ENCODE measurements around the gene KIF15.
"Not testable (repeated sequence)": the region's sequence is repeated elsewhere in the genome, so short reads cannot be mapped to it uniquely, and the experiment has no call there.

The KIF15 gene

DNA sequence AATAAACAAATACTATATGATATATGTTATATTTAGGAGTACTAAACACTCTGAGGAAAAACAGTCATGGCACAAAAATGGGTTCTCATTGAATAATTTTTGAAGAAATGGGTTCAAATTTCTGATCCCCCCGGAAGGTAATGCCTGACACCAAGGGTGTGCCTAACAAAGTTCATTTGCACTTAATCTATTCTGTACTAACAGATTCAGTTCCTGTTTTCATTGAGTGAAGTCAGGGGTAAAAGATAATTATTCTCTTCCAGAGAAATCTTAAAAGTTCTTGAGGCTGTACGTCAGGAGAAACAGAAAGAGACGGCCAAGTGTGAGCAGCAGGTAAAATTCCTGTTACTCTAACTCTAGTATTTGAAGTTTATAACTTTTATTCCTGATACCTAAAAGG lies 65.6 kb downstream of the KIF15 start:
- no peak for DNase-seq (ENCODE audit: low read depth in 2 of 2)

DNA sequence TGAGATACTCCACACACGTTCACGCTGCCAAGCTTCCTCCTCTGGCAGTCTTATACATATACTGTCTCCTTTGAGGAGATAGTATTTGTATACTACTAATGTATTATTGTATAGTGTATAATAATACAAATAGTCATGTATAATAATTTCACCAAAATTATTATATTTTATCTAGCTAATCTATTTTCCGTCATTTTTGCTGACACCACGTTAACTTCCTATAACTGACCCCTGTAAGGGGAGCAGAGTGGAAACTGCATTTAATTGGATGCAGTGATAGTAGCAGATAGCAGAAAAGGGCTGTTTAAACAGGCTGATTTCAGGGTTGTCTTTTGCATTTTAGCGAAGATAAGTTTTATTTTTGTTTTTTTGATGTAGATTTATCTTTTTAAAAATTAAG lies 69.6 kb downstream of the KIF15 start:
- no peak for DNase-seq (ENCODE audit: low read depth in 2 of 2)

DNA sequence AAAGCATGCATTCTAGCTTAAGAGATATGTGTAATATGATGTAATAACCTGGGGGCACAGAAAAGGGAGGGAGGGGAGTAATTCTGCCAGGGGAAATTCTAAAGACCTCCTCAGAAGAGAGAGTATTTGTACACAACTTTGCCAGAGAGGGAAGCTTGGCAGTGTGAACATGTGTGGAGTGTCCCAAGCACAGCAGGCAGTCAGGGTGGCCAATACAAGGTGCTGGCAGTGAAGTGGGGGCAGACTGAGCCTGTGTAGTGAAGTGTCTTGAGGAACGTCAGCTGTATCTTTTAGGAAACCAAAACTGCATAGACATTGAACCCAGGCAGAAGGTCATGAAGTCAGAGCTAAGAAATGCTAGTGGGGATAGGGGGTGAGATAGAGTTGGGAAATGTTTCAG lies 70.4 kb downstream of the KIF15 start:
- DNase-seq (ENCODE audit: low read depth in 2 of 2) = no peak

DNA sequence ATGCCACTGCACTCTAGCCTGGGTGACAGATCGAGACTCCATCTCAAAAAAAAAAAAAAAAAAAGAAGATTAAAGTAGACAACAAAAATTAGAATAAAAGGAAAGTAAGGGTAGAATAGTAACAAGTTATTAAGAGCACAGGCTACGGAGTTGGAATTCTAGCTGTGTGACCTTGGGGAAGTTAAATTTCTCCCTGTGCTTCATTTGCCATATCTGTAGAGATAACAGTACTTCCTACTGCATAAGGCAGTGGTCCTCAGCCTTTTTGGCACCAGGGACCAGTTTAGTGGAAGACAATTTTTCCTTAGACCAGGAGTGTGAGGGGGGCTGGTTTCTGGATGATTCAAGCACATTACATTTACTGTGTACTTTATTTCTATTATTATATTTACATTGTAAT lies 71.4 kb downstream of the KIF15 start:
- DNase-seq (ENCODE audit: low read depth in 2 of 2) = no peak

DNA sequence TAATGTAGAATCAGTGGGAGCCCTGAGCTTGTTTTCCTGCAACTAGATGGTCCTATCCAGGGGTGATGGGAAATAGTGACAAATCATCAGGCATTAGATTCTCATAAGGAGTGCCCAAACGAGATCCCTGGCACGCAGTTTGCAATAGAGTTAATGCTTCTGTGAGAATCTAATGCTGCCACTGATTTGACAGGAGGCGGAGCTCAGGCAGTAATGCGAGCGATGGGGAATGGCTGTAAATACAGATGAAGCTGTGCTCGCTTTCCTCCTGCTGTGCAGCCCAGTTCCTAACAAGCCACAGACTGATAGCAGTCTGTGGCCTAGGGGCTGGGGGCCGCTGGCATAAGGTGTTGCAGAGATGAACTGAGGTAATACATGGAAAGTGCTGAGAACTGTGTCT lies 71.8 kb downstream of the KIF15 start:
- no peak for DNase-seq (ENCODE audit: low read depth in 2 of 2)

DNA sequence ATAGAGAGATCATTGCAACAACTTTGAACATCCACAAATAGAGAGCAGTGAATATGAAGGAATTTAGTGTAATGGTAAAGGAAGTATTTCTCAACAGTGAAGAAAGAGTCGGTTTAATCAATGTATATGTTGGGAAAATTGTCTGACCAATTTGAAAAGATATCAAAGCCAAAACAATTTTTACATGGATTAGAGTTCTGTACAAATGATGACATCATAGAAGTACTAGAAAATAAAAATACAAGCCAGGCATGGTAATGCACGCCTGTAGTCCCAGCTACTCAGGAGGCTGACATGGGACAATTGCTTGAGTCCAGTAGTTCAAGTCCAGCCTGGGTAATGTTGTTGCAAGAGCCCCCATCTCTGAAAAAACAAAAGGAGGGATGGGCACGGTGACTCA lies 74.1 kb downstream of the KIF15 start:
- no peak for DNase-seq (ENCODE audit: low read depth in 2 of 2)

DNA sequence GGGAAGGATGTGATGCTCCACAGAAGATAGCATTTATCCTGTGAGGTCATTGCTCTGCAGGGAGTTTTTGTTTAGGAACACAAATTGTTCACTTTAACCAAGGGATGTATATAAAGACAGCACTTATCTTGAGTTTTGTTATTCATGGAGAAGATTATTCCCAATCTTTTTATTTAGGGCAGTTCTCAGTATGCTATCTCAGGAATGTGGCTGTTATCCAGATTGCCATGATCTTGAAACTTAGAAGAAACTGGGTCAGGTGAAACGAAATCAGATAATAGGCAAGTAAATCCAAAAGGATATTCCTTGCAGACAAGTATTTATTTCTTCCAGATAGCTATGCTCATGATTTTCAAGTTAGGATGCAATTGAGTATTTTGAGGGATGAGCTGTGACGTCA lies 80.8 kb downstream of the KIF15 start:
- no peak for DNase-seq (ENCODE audit: low read depth in 2 of 2)

DNA sequence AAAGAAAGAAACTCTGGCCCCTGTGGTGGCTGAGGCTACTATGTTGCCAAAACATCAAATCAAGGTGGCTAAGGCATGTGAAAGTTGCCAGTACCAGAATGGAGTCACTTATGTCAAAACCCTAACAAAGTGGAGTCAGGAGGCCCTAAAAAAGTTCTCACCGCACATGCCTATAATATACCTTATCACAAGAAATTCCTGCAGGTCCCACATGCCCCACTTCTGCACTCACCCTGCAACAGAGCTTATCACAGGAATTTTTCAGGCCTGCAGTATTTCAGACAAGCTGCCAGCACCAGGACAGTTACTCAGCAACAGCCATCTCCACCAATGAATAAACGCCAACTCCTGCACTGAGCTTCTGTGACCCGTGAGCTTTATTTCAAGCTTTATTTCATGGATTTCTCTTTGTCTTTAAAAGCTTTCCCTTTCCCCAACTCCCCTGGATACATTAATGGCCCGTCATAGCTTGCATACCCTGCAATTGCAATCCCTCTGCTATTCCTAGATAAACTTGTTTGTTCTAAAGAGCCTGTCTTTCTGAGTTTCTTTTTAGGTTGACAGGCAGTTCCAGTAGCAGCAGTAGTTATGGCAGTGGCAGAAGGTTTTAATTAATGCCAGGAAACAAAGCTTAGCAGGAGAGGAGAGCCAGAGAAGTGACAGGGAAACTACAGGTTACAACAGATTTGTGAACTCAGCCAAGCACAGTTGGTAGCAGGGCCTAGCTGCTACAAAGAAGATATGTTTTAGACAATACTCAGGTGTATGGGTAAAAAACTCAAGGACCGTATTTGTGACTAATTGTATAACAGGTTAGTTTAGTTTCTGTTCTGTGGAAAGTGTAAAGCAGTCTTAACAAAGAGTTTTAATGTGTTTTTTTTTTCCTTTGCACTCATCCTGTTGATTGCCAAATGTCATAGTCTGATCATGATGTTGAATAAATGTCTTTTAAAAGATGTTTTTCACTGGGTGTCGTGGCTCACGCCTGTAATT lies 84.2 kb downstream of the KIF15 start:
- no peak for DNase-seq (ENCODE audit: low read depth in 2 of 2)

DNA sequence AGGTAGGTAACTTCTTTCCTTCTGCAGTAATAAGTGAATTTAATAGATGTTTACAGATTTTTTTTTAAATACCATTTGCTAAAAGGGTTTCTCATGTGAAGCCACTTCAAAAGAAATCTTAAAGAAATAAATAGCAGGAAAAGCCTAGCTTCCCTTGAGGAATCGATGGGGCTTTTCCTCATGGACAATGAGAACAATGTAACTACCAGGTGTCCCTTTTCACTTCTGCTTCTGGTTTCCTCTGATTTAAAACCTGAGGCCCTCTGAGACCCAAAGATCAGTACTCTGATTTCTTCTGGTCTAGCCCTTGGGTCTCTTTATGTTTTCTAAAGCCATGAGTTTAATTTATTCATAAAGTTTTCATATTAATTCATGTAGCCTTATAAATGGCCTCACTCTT lies 87.0 kb downstream of the KIF15 start:
- DNase-seq (ENCODE audit: low read depth in 2 of 2) = no peak

DNA sequence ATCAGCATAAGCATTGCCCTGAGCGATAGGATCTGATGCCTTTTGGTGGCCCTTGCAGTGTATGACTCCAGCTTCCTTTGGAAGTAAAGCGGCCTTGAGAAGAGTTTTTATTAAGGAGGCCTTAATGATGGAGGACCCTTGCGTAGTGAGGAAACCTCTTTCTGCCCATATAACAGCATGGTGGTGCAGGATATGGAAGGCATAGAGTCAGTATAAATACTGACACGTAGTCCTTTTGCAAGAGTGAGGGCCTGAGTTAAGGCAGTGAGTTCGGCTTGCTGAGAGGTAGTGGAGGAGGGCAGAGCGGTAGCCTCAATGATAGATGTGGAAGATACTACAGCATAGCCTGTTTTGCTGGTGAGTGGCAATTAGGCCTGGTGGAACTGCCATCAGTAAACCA lies 95.1 kb downstream of the KIF15 start:
- not testable (repeated sequence) for DNase-seq (ENCODE audit: low read depth in 2 of 2)

DNA sequence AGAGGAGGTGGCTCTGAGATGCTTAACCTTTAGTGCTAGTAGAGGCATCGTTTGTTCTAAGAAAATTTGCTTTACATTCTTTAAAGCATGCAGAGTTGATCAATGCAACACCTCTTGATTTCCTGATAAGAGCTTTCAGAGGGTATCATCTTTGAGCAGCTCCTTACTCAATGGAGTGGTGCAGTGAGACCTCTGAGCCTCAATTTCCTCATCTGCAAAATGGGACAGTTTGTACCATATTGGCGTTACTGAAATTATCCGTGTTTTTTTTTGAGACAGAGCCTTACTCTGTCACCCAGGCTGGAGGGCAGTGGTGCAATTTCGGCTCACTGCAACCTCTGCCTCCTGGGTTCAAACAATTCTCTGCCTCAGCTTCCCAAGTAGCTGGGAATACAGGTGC lies 98.5 kb downstream of the KIF15 start:
- DNase-seq (ENCODE audit: low read depth in 2 of 2) = no peak

DNA sequence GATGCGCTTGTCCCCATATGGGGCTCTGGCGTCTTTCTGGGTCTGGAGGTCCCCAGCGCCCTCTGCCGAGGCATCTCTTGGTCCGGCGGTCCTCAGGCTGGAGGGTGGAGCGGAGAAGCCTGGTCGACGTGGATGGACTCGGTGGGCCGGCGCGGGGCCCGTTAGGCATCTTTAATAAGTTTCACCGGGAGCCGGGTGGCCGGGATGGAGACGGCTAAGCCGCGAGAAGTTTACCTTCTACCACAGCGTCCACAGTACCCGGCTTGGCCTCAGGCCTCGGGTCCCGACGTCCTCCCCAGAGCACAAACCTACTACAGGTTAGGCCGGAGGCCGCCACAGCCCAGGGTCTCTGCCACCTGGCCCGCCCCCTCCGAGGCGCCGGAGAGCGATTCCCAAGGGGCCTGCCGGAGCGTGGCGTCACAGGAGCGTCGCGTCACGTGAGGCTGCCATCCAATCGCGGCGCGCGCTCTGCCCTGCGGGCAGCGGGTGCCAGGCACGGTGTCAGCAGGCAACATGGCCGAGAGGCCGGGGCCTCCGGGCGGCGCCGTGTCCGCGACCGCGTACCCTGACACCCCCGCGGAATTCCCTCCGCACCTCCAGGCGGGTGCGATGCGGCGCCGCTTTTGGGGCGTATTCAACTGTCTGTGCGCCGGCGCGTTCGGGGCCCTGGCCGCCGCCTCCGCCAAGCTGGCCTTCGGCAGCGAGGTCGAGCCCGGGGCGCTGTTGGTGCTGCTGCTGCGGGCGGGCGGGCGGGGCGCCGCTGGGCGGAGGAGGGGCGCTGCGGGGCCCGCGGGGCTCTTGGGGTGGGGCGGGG lies 100.0 kb downstream of the KIF15 start, which contains the start of gene TMEM42:
TMEM42 (plus strand) TSS at position 501 of the 814 bp plus-strand sequence; CDS start at position 514, 13 bp downstream.
- DNase-seq (ENCODE audit: low read depth in 2 of 2) = peak; percentile 72 to 81

DNA sequence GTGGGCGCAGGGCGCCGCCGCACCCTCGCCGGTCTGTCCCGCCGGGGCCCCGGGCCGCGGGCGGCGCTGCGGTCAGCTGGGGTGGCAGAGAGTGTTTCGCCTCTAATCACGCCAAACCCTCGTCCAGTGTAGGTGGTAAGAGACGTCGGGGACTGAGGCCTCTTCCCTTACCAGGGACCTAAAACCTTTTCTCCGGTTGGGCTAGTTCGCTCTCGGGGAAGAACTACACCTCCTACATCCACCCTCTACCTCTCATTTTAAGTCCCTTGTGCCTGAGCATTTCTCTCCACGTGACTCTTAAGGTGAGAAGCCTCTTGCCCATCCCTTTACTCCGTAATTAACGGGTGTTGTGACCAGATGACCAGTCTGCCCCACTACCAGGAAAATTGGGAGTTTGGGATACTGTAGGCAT lies 100.6 kb downstream of the KIF15 start:
- peak in 1 of 2 donors; percentile 10 for DNase-seq (ENCODE audit: low read depth in 2 of 2)

DNA sequence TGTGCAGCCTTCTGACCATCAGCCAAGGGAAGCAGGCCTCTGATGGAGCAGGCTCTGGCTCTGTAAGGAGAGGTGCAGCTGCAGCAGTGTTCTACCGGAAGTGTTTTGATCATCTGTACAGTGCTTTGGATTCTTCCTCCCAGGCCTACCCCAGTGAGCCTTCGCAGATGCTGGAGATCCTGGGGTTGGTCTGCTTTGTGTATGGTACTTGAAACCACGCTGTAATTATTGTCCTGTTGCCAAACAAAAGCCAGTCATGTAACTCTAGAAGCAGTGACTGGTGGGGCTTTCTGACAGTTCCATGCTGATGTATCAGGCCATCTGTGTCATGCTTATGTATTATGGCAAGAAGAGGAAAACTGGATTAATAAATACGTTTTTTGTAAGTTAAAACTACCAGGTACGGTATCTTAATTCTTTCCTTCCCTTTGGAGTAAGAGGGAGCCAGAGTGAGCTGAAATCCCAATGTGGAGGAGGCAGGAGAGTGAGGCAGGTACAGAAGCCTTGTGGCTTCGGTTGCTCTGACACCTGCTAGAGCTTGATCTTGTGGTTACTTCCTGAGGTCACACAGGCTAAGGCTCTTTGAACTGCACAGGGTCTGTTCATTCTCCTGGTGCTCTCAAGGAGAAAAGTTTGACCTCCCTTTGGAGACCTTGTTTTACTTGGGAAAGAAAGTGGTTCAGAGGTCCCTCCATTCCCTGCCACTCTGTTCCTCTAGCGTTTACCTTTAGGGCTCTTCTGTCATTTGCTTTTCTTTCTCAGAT lies 103.9 kb downstream of the KIF15 start:
- no peak for DNase-seq (ENCODE audit: low read depth in 2 of 2)

DNA sequence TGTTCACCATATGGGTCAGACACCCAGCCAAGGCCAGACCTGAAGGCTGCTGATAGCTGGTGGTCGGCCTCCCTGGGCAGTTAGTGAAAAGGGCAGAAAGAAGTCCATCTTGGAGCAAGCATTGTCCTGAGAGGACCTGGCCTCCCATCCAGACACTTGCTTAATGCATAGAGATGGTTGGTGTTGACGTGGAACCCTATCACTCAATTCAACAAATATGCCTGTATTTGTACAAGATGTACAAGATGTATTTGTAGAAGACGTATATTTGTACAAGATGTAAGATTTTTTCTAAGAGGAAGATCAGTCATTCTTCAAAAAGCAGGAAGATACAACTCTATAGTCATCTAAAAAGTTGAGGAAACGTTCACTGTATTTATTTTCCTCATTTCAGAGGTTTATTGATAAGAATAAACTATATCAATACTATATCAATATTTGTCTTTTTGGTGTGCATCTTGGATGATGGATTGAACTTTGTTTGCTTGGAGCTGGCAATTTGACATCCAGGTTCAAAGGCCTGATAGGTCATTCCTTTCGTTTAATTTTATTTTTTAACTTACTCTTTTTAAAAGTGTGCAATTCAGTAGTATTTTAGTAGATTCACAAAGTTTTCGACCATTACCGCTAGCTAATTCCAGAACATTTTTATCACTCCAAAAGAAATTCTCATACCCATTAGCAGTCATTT lies 106.0 kb downstream of the KIF15 start:
- no peak for DNase-seq (ENCODE audit: low read depth in 2 of 2)

DNA sequence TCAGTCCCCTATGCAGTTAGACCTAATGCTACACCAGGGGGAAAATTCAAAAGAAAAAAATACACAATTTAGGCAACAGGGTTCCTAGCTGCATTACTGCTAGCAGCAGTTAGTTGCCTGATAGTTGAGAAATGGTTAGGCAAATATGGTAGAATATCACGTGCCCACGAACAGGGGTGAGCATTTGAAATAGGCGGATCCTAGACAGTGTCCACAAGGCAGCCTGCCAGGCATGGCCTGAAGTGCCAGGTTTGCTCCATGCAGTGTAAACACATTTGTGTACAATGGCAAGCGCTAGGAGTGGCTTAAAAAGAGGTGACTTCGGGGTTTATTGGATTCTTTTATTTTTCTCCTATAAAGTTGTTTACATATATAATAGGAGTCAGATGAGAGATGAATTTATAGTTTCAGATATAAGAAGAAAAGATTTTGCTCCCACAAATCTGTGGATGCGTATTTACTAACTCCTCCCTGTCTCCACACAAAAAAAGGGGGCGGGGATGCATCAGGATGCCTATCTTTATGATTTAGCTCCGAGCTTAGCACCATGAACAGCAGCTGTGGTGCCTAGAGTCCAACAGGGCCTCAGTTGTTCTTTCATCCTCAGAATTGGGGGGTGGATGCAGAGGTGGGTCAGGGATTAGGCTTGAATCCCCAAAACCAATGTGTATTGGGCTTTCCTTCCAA lies 108.9 kb downstream of the KIF15 start:
- no peak for DNase-seq (ENCODE audit: low read depth in 2 of 2)

DNA sequence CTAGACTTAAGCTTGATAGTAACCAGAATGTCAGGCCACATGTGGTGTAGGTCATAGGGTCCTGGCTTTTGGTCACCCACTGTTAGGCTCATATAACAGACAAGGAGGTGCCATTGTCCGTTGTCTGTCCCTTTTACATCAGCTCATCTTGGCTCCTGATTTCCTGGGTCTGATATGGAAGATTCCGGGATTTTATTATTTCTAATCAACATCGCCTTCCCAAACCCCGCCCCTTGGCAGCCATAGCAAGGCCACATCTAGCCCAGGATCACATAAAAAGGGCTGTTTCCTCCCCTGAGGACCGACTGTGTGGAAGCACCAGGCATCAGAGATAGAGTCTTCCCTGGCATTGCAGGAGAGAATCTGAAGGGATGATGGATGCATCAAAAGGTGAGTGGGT lies 112.7 kb downstream of the KIF15 start, which contains the start of gene TGM4:
TGM4 (plus strand) TSS at position 301 of the 400 bp plus-strand sequence; CDS start at position 372, 71 bp downstream.
- DNase-seq (ENCODE audit: low read depth in 2 of 2) = no peak

DNA sequence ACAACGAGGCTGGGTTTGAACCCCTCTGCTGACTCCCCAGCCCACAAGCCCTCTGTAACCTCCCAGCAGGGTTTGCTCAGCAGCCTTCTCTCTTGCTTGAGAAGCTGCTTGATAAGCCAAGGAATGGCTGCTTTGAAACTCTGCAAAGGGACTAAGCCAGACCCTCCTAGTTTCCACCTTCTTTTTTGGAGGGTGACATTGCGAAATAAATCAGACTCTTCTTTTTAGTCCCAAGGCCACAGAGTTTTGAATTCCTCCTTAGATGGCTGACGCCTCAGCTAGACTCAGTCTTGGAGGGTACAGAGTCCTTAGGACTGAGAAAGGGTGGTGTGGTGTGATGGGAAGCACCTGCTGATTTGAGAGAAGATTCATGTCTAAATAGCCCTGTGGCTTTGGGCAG lies 114.0 kb downstream of the KIF15 start:
- no peak for DNase-seq (ENCODE audit: low read depth in 2 of 2)

DNA sequence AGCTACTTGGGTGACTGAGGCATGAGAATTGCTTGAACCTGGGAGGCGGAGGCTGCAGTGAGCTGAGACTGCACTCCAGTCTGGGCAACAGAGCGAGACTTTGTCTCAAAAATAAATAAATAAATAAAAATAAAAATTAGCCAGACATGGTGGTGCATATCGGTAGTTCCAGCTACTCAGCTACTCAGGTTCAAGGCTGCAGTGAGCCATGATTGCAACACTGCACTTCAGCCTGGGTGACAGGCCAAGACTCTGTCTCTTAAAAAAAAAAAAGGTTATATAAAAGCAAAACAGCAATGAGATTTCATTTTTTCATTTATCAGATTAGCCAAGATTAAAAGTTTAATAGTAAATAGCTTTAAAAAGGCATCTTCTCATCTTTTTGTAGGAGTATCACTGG lies 115.7 kb downstream of the KIF15 start:
- DNase-seq (ENCODE audit: low read depth in 2 of 2) = no peak

DNA sequence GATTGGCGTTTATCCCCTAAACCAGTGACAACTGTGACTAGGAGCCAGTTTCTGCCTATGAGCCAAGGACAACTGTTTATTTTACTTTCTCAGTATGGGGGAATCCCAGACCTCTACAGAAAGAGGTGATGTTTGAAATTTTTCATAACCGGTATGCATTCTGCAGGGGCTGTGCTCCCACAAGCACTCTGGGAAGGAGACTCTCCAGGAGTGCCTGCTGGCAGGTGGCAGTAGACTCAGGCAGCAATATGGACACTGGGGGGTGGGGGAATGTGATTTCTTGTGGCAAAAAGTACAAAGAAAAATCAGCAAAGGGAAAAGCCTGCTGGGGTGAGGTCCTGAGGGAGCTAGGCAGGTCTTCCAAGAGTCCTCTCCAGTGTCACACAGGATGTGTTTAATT lies 118.7 kb downstream of the KIF15 start:
- DNase-seq (ENCODE audit: low read depth in 2 of 2) = no peak
